Epithelial cell of proximal tubule (primary cell): ENCODE data around the gene SLC6A18. TPM values are rescaled to one million over a fixed set of nuclear protein-coding genes. Genes with fewer than 3 reads are reported as not detected.

ENCODE experiments used
- DNase-seq: peaks from one replicate; pipeline ENCODE4 v3.0.0-alpha.2; 2011; ENCODE audit warnings: low read depth
- H3K4me3 ChIP-seq: 2 replicates; pipeline ENCODE4 v1.5.1; 2011; ENCODE audit warnings: low read depth, mild to moderate bottlenecking, low read length
- total RNA-seq: library from RNA; depleted of rRNA; stranded (reverse); fragments of >200 nt; gene quantifications from 2 replicates; pipeline ENCODE4 v1.2.3, GENCODE V29; 2015
- TF ChIP-seq, protein P1 (sequence below): conservative IDR thresholded peaks from 2 replicates; pipeline ENCODE4 v1.5.1; 2012; ENCODE audit warnings: low read depth, mild to moderate bottlenecking, low read length

Gene SLC6A18
- total RNA-seq, 1 donor from 2014 or later, result not detected

DNA sequence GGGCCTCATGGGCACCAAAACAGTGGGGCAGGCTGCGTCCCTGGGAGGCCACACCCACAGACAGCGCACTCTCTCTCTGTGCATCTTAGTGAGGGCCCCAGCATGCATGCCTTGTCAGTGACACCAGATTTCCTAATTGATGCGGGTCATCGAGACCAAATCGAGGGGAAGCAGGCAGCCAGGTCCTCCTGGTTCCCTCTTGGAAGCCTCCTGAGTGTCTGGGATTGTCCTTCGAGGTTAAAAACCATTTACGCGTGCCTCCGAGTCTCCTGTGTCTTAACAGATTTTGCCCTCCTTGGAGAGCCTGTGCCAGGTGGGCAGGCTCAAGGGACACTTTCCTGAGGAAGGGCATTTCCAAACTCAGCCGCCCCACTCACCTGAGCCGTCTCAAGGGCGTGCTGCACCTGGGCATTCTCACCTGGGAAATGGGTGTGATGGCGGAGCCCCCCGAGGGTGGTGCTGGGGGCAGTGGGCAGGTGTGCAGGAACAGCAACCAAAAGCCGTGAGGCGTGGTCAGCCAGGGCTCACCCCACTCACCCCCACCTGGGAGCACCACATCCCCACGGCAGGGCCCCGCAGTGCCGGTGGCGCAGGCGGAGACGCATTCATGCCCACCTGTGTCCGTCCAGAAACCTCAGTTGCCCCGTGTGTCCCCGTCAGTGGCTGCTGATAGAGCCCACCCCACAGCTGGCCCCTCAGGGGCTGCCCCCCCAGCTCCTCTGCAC lies 21.1 kb upstream of the SLC6A18 start:
- DNase-seq, result no peak
- no peak overlapping the region for H3K4me3 ChIP-seq
- TF ChIP-seq, protein P1, sequence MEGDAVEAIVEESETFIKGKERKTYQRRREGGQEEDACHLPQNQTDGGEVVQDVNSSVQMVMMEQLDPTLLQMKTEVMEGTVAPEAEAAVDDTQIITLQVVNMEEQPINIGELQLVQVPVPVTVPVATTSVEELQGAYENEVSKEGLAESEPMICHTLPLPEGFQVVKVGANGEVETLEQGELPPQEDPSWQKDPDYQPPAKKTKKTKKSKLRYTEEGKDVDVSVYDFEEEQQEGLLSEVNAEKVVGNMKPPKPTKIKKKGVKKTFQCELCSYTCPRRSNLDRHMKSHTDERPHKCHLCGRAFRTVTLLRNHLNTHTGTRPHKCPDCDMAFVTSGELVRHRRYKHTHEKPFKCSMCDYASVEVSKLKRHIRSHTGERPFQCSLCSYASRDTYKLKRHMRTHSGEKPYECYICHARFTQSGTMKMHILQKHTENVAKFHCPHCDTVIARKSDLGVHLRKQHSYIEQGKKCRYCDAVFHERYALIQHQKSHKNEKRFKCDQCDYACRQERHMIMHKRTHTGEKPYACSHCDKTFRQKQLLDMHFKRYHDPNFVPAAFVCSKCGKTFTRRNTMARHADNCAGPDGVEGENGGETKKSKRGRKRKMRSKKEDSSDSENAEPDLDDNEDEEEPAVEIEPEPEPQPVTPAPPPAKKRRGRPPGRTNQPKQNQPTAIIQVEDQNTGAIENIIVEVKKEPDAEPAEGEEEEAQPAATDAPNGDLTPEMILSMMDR, result no peak

DNA sequence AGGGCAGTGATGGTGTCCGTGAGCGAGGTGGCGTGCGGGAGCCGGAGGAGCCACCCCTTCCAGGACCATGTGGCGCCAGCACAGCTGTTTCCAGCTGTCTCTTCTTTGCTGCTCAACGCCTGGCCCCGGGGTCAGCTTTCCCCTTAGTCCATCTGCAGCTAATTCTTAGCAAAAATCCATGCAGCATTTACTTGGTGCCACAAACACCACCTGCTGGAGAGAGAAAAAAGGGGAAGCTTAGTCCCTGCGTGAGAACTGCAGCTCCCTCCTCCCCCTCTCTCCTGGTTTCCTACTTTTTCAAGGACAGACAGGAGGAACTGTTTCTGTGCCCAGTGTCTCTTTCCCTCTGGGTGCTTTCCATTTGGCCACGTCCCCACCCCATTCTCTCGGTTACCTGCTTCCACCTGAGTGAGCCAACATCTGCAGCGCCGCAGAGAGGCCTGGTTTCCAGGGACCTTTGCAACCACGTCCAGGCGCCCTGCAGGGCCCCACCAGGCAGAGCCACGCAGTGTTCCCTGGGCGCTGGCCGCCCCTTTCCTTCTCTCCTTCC lies 20.4 kb upstream of the SLC6A18 start:
- no peak overlapping the region for H3K4me3 ChIP-seq
- TF ChIP-seq, protein P1, result peak; percentile 40
- DNase-seq, result no peak

DNA sequence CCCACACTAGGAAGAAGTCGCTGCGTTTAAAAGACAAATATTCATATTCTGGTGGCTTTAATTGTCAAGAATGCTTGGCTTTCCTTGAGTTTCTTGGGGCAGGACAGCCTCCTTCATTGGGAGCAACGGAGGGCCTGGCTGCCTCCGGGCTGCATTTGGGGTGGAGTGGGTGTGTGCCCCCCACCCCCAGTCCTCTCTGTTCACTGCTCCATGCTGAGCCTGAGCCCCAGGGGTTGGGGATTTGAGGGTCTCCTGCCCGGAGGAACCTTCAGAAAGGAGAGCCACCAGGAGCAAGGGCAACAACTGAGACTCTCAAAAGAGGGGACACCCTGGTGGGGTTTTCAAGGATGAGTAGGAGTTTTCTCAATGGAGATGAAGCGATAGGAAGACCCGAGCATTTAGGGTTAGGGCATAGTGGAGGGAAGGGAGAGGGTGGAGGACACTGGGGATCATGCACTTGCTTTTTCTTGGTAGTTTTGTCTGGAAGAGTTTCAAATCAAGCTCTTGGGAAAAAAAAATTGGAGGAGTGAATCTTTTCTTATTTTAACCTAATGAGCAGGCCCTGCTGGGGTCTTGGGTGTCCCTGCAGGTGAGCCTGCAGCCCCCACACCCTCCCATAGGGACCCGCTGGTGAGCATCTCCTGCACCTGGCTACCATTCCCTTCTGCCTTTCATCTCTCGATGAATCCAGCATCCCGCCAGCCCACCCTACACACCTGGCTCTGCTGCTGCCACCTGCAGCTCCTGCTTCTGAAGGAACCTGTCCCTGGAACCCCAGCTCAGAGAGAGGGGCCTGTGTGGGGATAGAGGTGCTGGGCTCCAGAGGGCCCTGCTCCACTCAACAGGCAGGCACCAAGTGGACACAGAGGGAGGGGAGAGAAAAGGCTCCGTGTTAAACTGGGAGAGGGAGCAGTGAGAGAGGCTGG lies 19.7 kb upstream of the SLC6A18 start:
- no peak for DNase-seq

DNA sequence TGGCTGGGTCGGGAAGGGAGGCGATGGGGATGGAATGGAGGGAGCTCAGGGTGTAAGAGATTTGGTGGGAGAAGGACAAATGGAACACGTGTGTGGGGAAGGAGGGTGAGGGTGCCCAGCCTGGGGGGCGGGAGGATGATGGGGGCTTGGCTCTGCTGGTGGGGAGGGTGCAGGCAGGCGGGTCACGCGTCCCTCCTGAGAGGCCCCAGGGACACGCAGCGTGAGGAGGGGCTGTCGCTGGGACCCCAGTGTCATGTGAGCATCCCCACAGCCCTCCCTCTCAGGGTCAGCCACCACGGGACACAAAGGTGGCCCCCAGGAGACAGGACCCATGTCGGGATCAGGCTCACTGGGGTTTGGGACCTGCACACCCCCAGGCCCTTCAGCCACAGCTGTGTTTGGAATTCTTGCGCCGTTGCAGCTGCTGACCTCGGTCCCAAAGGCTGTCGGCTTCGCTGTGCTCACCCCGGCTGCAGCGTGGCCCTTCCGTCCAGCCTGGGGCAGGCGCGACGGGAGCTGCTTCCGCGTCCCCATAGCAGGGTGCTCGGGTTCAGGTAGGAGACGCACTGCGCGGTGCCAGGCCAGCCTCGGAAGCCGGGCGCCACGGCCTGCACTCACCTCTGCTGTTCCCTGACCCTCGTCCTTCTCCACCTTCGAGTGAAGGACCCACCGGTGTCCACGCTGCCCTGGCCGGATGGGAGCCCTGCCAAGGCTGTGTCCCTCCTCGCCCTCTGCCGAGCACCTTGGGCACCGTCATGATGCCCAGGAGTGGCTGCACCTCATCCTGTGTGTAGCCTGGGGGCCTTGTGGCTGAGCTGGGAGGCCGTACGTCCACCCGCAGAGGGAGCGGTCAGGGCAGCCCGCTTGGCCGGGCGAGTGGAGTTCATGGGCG lies 18.4 kb upstream of the SLC6A18 start:
- TF ChIP-seq, protein P1, result no peak
- DNase-seq, result no peak
- H3K4me3 ChIP-seq, result no peak overlapping the region

More for the DNA sequence above, 19.7 kb upstream of the SLC6A18 start:
- no peak overlapping the region for H3K4me3 ChIP-seq
- TF ChIP-seq, protein P1, result no peak

DNA sequence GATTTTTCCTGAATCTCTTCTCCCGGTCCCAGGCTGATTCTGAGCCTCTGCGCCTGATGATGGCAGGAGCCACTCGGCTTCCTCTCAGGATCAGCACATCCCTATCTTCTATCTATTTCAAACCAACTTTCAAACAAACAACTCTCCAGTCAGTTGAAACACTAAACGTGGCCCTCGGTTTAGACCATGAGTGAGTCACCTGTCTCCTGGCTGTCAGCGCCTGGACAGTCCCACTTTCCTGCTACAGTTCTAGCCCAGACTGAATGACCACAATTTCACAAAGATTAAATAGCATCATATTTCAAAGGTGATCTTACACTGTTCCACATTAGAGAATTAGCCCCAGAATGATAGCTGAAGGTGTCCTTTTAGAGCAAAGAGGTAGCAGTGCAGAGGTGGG lies 17.6 kb upstream of the SLC6A18 start:
- no peak for DNase-seq
- no peak overlapping the region for H3K4me3 ChIP-seq
- TF ChIP-seq, protein P1, result no peak

DNA sequence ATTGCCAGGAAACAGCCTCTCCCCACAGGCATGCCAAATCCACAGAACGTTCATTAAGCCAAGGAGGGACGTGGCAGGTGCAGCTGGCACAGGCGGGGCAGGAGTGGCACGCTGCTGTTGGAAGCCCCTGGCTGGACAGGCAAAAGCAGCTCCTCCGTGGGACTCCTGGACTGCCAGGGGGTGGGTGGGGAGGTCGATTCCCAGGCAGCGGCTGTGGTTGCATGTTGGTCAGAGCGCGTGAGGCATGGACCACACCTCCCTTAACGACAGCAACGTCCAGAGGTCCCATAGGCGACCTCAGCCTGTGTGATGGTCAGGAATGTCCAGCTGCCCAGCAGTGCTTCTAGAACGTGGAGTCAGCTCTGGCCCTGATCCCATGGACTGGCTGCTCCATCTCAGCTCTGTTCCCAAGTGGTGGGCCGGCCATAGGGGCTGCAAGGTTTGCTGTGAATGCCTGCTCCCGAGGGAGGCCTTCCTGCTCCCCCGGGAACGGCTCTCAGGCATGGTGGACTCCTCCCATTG lies 16.9 kb upstream of the SLC6A18 start:
- no peak overlapping the region for H3K4me3 ChIP-seq
- TF ChIP-seq, protein P1, result no peak
- no peak for DNase-seq
